Measurements from ENCODE around the gene OCLN.

- TF ChIP-seq POLR2A (IDR thresholded peaks at IDR 0.05) (no peak), CTCF (IDR thresholded peaks at IDR 0.05) (no peak)
Measured at GRCh38 chr5:69502767-69503488, 10.3 kb downstream of the OCLN start.

Data from gastroesophageal sphincter (tissue), 3 donors.